ENCODE data around the gene ARPC1A.
"Not testable (repeated sequence)": the region's sequence is repeated elsewhere in the genome, so short reads cannot be mapped to it uniquely, and the experiment has no call there.

Gene ARPC1A

GRCh38 chr7:99339595-99339994 is 13.9 kb downstream of the ARPC1A start:
- Mint-ChIP-seq H3K36me3 (peaks cover 24% of the 10 kb centered on the region), H3K27me3 (no peaks in the 10 kb centered on the region), H3K4me3 (no peak overlapping the region), H3K4me1 (no peaks in the 10 kb centered on the region), H3K9me3 (no peaks in the 10 kb centered on the region), H3K27ac (peak overlapping the region; percentile 7)
- DNase-seq (ENCODE audit: low spot score in 2 of 2) (no peak), ATAC-seq (ENCODE audit: low read depth) (no peak)

- H3K36me3 Mint-ChIP-seq: peaks cover 22% of the 10 kb centered on the region
- DNase-seq (ENCODE audit: low spot score in 2 of 2): no peak
- H3K4me1 Mint-ChIP-seq: no peaks in the 10 kb centered on the region
Measured at GRCh38 chr7:99340659-99341058, 15.0 kb downstream of the ARPC1A start.

GRCh38 chr7:99344061-99344647 is 18.5 kb downstream of the ARPC1A start:
- ATAC-seq (ENCODE audit: low read depth) (no peak), DNase-seq (ENCODE audit: low spot score in 2 of 2) (no peak)
- no peak overlapping the region for H3K4me3 Mint-ChIP-seq
- no peaks in the 10 kb centered on the region for H3K9me3 Mint-ChIP-seq
- H3K4me1 Mint-ChIP-seq: no peaks in the 10 kb centered on the region
- H3K36me3 Mint-ChIP-seq: peaks cover 18% of the 10 kb centered on the region
- H3K27me3 Mint-ChIP-seq: no peaks in the 10 kb centered on the region
- no peak overlapping the region for H3K27ac Mint-ChIP-seq

More at GRCh38 chr7:99340659-99341058, 15.0 kb downstream of the ARPC1A start:
- no peak overlapping the region for H3K4me3 Mint-ChIP-seq
- no peak overlapping the region for H3K27ac Mint-ChIP-seq
- ATAC-seq (ENCODE audit: low read depth): no peak
- H3K9me3 Mint-ChIP-seq: no peaks in the 10 kb centered on the region
- H3K27me3 Mint-ChIP-seq: no peaks in the 10 kb centered on the region

- not testable (repeated sequence) for H3K36me3 Mint-ChIP-seq; ATAC-seq (ENCODE audit: low read depth)
Measured at GRCh38 chr7:99350641-99351040, 24.9 kb downstream of the ARPC1A start.

GRCh38 chr7:99352247-99352646 is 26.5 kb downstream of the ARPC1A start:
- ATAC-seq (ENCODE audit: low read depth) (no peak), DNase-seq (ENCODE audit: low spot score in 2 of 2) (no peak)
- Mint-ChIP-seq H3K4me3 (no peak overlapping the region), H3K4me1 (no peaks in the 10 kb centered on the region), H3K9me3 (no peaks in the 10 kb centered on the region), H3K27ac (no peak overlapping the region), H3K27me3 (no peaks in the 10 kb centered on the region), H3K36me3 (peaks cover 10% of the 10 kb centered on the region)

More at GRCh38 chr7:99350641-99351040, 24.9 kb downstream of the ARPC1A start:
- not testable (repeated sequence) for DNase-seq (ENCODE audit: low spot score in 2 of 2); H3K4me3 Mint-ChIP-seq; H3K9me3 Mint-ChIP-seq; H3K4me1 Mint-ChIP-seq; H3K27me3 Mint-ChIP-seq; H3K27ac Mint-ChIP-seq

GRCh38 chr7:99355098-99355497 is 29.4 kb downstream of the ARPC1A start:
- DNase-seq (ENCODE audit: low spot score in 2 of 2) (no peak), ATAC-seq (ENCODE audit: low read depth) (no peak)
- no peaks in the 10 kb centered on the region for H3K4me1 Mint-ChIP-seq
- H3K27me3 Mint-ChIP-seq: no peaks in the 10 kb centered on the region
- no peak overlapping the region for H3K27ac Mint-ChIP-seq
- peaks cover 19% of the 10 kb centered on the region for H3K36me3 Mint-ChIP-seq
- no peak overlapping the region for H3K4me3 Mint-ChIP-seq
- H3K9me3 Mint-ChIP-seq: no peaks in the 10 kb centered on the region

- Mint-ChIP-seq H3K27me3 (no peaks in the 10 kb centered on the region), H3K27ac (peak overlapping the region; percentile 19), H3K4me3 (no peak overlapping the region), H3K36me3 (peaks cover 21% of the 10 kb centered on the region), H3K4me1 (no peaks in the 10 kb centered on the region), H3K9me3 (no peaks in the 10 kb centered on the region)
- ATAC-seq (ENCODE audit: low read depth): no peak
- DNase-seq (ENCODE audit: low spot score in 2 of 2): no peak
Measured at GRCh38 chr7:99357701-99358490, 32.2 kb downstream of the ARPC1A start.

- not testable (repeated sequence) for H3K4me1 Mint-ChIP-seq; ATAC-seq (ENCODE audit: low read depth); H3K27ac Mint-ChIP-seq; H3K27me3 Mint-ChIP-seq; DNase-seq (ENCODE audit: low spot score in 2 of 2); H3K9me3 Mint-ChIP-seq; H3K4me3 Mint-ChIP-seq
- H3K36me3 Mint-ChIP-seq: peaks cover 21% of the 10 kb centered on the region
Measured at GRCh38 chr7:99358521-99358920, 32.8 kb downstream of the ARPC1A start.

- no peak overlapping the region for H3K4me3 Mint-ChIP-seq
- no peak for ATAC-seq (ENCODE audit: low read depth)
- H3K9me3 Mint-ChIP-seq: no peaks in the 10 kb centered on the region
Measured at GRCh38 chr7:99359465-99360154, 33.9 kb downstream of the ARPC1A start.

GRCh38 chr7:99362801-99363200 is 37.1 kb downstream of the ARPC1A start:
- no peak for DNase-seq (ENCODE audit: low spot score in 2 of 2)
- H3K36me3 Mint-ChIP-seq: peaks cover 15% of the 10 kb centered on the region
- H3K27me3 Mint-ChIP-seq: no peaks in the 10 kb centered on the region
- no peak overlapping the region for H3K4me3 Mint-ChIP-seq
- no peak for ATAC-seq (ENCODE audit: low read depth)
- H3K4me1 Mint-ChIP-seq: no peaks in the 10 kb centered on the region
- H3K9me3 Mint-ChIP-seq: no peaks in the 10 kb centered on the region
- no peak overlapping the region for H3K27ac Mint-ChIP-seq

More at GRCh38 chr7:99359465-99360154, 33.9 kb downstream of the ARPC1A start:
- DNase-seq (ENCODE audit: low spot score in 2 of 2): no peak
- H3K4me1 Mint-ChIP-seq: no peaks in the 10 kb centered on the region
- H3K27ac Mint-ChIP-seq: no peak overlapping the region
- H3K27me3 Mint-ChIP-seq: no peaks in the 10 kb centered on the region
- H3K36me3 Mint-ChIP-seq: peaks cover 19% of the 10 kb centered on the region

GRCh38 chr7:99363286-99363685 is 37.6 kb downstream of the ARPC1A start:
- ATAC-seq (ENCODE audit: low read depth) (no peak), DNase-seq (ENCODE audit: low spot score in 2 of 2) (no peak)
- no peak overlapping the region for H3K27ac Mint-ChIP-seq
- no peaks in the 10 kb centered on the region for H3K4me1 Mint-ChIP-seq
- H3K9me3 Mint-ChIP-seq: no peaks in the 10 kb centered on the region
- H3K27me3 Mint-ChIP-seq: no peaks in the 10 kb centered on the region
- peaks cover 11% of the 10 kb centered on the region for H3K36me3 Mint-ChIP-seq
- no peak overlapping the region for H3K4me3 Mint-ChIP-seq

- H3K36me3 Mint-ChIP-seq: peaks cover 6% of the 10 kb centered on the region
- H3K4me1 Mint-ChIP-seq: no peaks in the 10 kb centered on the region
- ATAC-seq (ENCODE audit: low read depth): peak; percentile 98
- H3K27ac Mint-ChIP-seq: no peak overlapping the region
- peak; percentile 50 to 66 for DNase-seq (ENCODE audit: low spot score in 2 of 2)
- no peak overlapping the region for H3K4me3 Mint-ChIP-seq
- no peaks in the 10 kb centered on the region for H3K27me3 Mint-ChIP-seq
- H3K9me3 Mint-ChIP-seq: no peaks in the 10 kb centered on the region
Measured at GRCh38 chr7:99365318-99366141, 39.8 kb downstream of the ARPC1A start.

- Mint-ChIP-seq H3K4me1 (no peaks in the 10 kb centered on the region), H3K27ac (no peak overlapping the region), H3K36me3 (peaks cover 2% of the 10 kb centered on the region), H3K9me3 (no peaks in the 10 kb centered on the region), H3K4me3 (no peak overlapping the region), H3K27me3 (no peaks in the 10 kb centered on the region)
- ATAC-seq (ENCODE audit: low read depth) (no peak), DNase-seq (ENCODE audit: low spot score in 2 of 2) (no peak)
Measured at GRCh38 chr7:99366646-99367045, 40.9 kb downstream of the ARPC1A start.
